Measurements from ENCODE around the gene OLFM1. TPM values are rescaled to one million over a fixed set of nuclear protein-coding genes. Genes with fewer than 3 reads are reported as not detected.
"Not testable (repeated sequence)": the region's sequence is repeated elsewhere in the genome, so short reads cannot be mapped to it uniquely, and the experiment has no call there.

OLFM1 gene
- total and polyA plus RNA-seq, 2 donors = 21.8 to 45.7 TPM

DNA sequence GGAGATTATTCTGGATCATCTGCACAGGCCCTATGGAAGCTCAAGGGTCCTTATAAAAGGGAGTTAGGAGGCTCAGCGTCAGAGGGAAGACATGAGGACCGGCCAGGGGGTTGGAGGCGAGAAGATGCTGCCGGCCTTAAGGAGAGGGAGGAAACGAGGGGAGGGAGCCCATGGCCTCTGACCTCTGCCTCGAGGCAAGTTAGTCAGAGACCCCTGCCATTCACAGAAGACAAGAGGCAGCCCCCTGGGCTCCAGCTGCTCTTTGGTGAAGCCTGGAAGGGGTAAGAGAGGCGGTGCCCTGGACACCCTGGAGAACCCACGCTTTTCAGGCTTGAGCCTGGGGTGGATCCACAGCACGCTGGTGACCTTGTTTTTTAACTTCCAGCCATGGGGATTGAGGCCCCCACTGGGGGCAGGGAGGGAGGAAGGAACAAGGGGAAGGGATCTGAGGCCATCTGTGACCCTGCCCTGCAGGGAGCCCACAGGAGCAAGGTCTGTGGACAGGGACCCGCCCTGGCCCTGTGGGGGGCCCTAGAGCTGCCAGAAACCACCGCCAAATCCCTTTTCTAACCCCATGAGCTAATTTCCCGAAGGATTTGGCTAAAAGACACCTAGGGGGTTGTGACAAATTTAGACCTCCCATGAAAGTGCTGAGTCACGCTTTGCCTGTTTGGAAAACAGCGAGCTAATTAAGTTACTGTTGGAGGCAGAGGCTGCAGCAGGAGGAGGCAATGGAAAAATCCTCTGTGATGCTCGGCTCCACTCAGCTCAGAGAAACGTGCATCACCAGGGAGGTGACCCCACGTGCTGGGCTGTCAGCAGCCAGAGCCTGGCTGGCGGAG lies 49.7 kb downstream of the OLFM1 start:
- no peaks in the 10 kb centered on the region for H3K36me3 ChIP-seq (ENCODE audit: insufficient read depth)
- H3K27ac ChIP-seq (ENCODE audit: low read depth) = no peak overlapping the region
- no peak overlapping the region for H3K4me3 ChIP-seq (ENCODE audit: low read depth, low read length)
- H3K4me1 ChIP-seq (ENCODE audit: insufficient read depth) = no peaks in the 10 kb centered on the region
- 32% methylated on average over 18 of the region's 18 CpGs for WGBS
- no peak for DNase-seq (ENCODE audit: extremely low spot score)

DNA sequence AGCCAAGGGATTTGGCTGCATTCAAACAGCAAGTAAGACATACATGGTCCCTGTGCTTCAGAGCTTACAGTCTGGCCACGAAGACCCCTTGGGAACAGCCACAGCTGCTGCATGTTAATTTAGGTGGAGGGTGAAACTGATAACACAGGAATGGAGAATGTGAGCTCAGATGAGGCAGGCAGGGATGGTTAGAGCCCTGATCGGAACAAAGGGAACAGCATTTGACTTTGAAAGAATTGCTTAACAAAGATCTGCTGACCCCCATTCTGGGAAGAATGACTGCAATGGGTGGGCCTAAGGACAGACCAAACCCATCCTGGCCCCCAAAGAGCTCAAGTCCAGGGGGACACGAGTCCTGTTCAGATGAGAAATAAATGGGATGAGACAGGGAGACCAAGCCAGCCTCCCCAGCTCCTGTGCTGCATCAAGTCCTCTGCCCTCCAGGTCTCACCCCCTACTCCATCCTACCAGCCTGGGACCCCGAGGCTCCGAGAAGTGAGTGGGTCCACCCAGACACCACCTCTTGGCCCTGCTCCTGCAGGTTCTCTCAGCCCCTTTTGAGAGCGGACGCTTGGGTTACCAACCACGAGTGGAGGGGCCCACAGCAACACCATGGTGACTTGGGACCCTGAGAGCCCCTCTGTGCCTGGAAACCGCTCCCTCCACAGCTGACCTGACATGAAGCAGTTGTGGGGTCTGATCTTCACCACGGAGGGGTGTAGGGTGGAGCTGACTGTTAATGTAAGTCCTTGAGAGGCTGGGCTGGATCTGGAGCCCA lies 50.8 kb downstream of the OLFM1 start:
- Histone ChIP-seq H3K4me3 (ENCODE audit: low read depth, low read length) (no peak overlapping the region), H3K27ac (ENCODE audit: low read depth) (no peak overlapping the region), H3K36me3 (ENCODE audit: insufficient read depth) (no peaks in the 10 kb centered on the region), H3K4me1 (ENCODE audit: insufficient read depth) (no peaks in the 10 kb centered on the region)
- WGBS = 89% methylated on average over 10 of the region's 10 CpGs
- DNase-seq (ENCODE audit: extremely low spot score) = no peak

DNA sequence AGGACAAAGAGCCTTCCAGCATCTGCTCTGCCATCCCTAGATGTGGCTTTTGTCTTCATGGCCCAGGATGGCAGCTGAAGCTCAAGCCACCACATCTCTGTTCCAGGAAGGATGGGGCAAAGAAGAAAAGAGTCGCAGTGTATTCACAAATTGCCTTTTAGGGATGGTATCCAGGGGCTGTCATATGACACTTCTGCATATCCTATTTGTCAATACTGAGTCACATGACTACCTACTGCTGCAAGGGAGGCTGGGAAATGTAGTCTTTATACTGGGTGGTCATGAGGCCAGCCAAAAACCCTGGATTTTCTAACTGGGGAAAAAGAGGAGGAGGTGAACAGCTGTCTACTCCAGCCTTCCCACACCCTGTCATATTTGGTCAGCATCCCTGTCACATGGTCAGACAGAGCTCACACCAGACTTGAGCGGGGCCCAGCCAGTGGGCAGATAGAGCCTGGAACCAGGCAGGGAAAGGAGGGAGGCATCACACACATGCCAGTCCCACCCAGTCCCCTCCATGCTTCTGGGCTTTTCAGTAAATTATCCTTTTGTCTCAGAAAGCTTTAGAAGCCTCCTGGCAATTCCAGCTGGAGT lies 52.0 kb downstream of the OLFM1 start:
- 86% methylated on average over 2 of the region's 2 CpGs for WGBS
- no peaks in the 10 kb centered on the region for H3K4me1 ChIP-seq (ENCODE audit: insufficient read depth)
- no peak overlapping the region for H3K27ac ChIP-seq (ENCODE audit: low read depth)
- DNase-seq (ENCODE audit: extremely low spot score) = no peak
- no peaks in the 10 kb centered on the region for H3K36me3 ChIP-seq (ENCODE audit: insufficient read depth)
- H3K4me3 ChIP-seq (ENCODE audit: low read depth, low read length) = no peak overlapping the region

DNA sequence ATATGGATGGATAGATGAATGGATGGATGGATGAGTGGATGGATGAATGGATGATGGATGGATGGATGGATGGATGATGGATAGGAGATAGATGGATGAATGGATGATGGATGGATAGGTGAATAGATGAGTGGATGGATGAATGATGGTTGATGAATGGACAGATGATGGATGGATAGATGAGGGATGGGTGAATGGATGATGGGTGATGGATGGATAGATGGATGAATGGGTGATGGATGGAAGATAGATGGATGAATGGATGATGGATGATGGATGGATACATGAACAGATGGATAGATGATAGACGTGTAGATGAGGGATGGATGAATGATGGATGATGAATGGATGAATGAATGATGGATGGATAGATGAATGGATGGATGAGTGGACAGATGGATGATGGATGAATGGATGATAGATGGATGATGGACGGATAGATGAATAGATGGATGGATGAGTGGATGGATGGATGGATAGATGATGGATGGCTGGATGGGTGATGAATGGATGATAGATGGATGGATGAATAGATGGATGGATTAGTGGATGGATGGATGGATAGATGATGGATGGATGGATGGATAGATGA lies 53.8 kb downstream of the OLFM1 start:
- Histone ChIP-seq H3K4me3 (ENCODE audit: low read depth, low read length) (no peak overlapping the region), H3K36me3 (ENCODE audit: insufficient read depth) (no peaks in the 10 kb centered on the region), H3K4me1 (ENCODE audit: insufficient read depth) (no peaks in the 10 kb centered on the region), H3K27ac (ENCODE audit: low read depth) (no peak overlapping the region)
- DNase-seq (ENCODE audit: extremely low spot score) = no peak
- 88% methylated on average over 2 of the region's 2 CpGs for WGBS

DNA sequence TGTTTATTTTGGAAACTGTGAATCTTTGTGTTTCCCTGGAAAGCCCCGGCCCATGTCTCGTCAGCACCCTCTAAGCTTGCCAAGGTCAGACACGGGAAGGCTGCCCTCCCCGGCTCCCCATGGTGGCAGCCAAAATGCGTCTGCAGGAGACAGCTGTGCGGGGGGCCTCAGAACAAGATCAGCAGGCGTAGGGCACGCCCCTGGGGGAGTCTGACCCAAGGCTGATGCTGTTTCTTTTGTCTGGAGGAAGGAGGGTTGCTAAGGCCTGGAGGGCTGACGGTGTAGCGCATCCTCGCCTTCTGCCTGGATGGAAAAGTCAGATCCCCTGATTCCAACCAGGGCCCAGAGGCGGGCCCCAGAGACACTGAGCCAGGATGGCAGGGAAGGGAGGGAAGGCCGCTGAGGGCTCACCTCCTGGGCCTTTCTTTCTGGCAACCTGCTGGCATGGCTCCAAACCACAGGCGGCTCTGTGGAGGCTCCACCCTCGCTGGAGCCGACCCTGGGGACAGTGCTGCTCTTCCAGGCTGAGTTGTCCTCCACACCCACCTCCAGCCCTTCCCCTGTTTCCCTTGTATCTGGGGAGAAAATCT lies 57.2 kb downstream of the OLFM1 start:
- H3K36me3 ChIP-seq (ENCODE audit: insufficient read depth) = no peaks in the 10 kb centered on the region
- H3K27ac ChIP-seq (ENCODE audit: low read depth) = no peak overlapping the region
- 24% methylated on average over 16 of the region's 16 CpGs for WGBS
- H3K4me3 ChIP-seq (ENCODE audit: low read depth, low read length) = no peak overlapping the region
- H3K4me1 ChIP-seq (ENCODE audit: insufficient read depth) = no peaks in the 10 kb centered on the region
- no peak for DNase-seq (ENCODE audit: extremely low spot score)

DNA sequence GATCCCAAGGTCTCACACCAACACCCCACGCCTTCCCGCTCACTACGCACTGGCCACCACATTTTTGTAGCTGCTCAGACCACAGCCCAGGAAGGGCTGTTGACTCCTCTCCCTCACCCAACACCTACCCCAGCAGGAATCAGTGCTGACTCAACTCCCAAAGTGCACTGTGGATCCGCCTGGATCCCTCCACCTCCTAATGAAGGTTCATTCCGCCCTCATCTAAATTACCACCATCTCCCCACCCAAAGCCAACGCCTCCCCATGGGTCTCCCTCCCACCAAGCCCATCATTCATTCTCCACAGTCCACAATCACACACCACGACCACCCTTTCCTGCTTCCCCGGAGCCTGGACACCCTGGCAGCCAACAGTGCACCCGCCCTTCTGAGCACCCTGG lies 57.8 kb downstream of the OLFM1 start:
- Histone ChIP-seq H3K36me3 (ENCODE audit: insufficient read depth) (no peaks in the 10 kb centered on the region), H3K27ac (ENCODE audit: low read depth) (no peak overlapping the region), H3K4me1 (ENCODE audit: insufficient read depth) (no peaks in the 10 kb centered on the region), H3K4me3 (ENCODE audit: low read depth, low read length) (no peak overlapping the region)
- WGBS = 89% methylated on average over 9 of the region's 9 CpGs
- DNase-seq (ENCODE audit: extremely low spot score) = no peak

DNA sequence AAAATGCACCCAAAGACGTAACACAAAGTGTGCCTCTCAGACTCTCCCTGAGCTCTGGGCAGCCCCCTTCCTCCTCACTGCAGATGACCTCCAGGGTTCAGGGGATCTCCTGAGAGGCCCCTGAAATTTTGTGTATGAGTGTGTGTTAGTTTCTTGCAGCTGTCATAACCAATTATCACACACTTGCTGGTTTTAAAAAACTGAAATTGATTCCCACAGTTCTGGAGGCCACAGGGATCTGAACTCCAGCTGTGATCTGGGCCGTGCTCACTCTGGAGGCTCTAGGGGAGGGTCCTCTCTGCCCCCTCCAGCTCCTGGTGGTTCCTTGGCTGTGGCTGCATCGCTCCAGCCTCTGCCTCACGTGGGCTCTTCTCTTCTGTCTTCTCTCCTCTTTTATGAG lies 58.8 kb downstream of the OLFM1 start:
- H3K4me1 ChIP-seq (ENCODE audit: insufficient read depth) = no peaks in the 10 kb centered on the region
- no peak overlapping the region for H3K4me3 ChIP-seq (ENCODE audit: low read depth, low read length)
- WGBS = 58% methylated on average over 4 of the region's 4 CpGs
- no peak overlapping the region for H3K27ac ChIP-seq (ENCODE audit: low read depth)
- no peaks in the 10 kb centered on the region for H3K36me3 ChIP-seq (ENCODE audit: insufficient read depth)
- DNase-seq (ENCODE audit: extremely low spot score) = no peak

DNA sequence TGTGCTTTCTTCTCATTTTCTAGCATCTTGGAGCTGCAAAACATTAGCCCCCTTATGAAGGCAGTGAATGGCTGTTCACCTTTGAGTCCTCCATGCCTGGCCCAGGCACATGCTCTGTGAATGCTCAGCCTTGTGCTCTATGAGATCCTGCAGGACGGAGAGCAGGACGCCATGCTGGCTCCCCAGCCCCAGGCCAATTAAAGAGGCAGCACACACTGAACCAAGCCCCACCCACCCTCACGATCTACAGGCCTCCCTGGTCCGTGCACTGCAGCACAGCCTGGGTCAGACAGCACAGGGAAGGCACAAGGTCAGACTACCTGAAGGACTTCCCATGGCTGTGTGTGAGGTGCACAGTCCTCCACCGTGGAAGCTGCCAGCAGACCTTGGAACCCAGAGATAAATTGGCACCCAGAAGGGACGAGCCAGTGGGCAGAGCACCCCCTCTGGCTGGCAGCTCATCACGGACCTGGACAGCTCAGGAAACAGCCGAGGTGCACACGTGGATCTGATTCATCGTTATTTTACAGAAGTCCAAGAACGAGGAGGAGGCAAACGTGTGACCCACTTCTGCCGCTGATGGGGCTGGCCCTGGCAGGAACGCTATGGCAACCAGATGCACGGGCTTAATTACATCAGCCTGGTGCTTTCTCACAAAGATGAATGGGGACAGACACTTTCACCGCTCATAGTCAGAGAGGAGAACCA lies 59.5 kb downstream of the OLFM1 start:
- Histone ChIP-seq H3K36me3 (ENCODE audit: insufficient read depth) (no peaks in the 10 kb centered on the region), H3K27ac (ENCODE audit: low read depth) (no peak overlapping the region), H3K4me3 (ENCODE audit: low read depth, low read length) (no peak overlapping the region), H3K4me1 (ENCODE audit: insufficient read depth) (no peaks in the 10 kb centered on the region)
- DNase-seq (ENCODE audit: extremely low spot score) = no peak
- 55% methylated on average over 16 of the region's 16 CpGs for WGBS

DNA sequence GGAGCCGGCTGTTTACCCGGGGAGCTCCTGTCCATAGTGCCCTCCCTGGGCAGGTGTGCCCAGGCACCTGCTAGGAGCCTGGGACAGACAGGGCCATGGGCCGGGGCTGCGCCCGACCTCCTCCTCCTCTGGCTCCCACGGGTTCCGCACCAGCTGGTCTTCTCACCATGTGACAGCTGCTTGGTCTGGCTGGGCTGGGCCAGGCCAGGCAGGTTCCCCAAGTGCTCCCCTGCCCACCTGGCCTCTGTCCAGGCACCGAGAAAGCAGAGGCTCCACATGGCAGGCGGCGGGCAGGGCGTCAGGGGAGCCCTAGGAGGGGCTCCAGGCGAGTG lies 60.0 kb downstream of the OLFM1 start:
- Histone ChIP-seq H3K4me1 (ENCODE audit: insufficient read depth) (no peaks in the 10 kb centered on the region), H3K27ac (ENCODE audit: low read depth) (no peak overlapping the region), H3K36me3 (ENCODE audit: insufficient read depth) (no peaks in the 10 kb centered on the region), H3K4me3 (ENCODE audit: low read depth, low read length) (no peak overlapping the region)
- 71% methylated on average over 12 of the region's 12 CpGs for WGBS
- DNase-seq (ENCODE audit: extremely low spot score) = no peak

DNA sequence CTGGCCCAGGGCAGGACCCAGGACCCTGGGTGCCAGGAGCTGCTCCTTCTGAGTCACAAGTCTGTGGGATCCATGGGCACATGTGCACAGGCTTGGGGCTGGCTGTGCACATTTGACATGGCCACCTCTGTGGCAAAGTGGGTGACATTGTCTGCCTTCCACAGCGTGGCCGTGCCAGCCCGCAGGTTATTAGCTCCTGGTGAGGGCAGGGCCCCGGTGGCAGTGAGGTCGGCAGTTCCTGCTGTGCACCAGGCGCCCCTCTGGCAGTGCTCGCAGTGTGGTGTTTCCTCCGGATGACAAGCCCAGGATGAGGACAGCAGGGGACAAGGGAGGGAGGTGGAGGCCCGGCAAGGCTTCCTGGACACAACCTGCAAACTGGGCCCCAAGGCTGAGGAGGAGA lies 60.5 kb downstream of the OLFM1 start:
- WGBS = 84% methylated on average over 9 of the region's 9 CpGs
- H3K4me1 ChIP-seq (ENCODE audit: insufficient read depth) = no peaks in the 10 kb centered on the region
- no peak overlapping the region for H3K4me3 ChIP-seq (ENCODE audit: low read depth, low read length)
- H3K27ac ChIP-seq (ENCODE audit: low read depth) = no peak overlapping the region
- H3K36me3 ChIP-seq (ENCODE audit: insufficient read depth) = no peaks in the 10 kb centered on the region
- DNase-seq (ENCODE audit: extremely low spot score) = no peak

DNA sequence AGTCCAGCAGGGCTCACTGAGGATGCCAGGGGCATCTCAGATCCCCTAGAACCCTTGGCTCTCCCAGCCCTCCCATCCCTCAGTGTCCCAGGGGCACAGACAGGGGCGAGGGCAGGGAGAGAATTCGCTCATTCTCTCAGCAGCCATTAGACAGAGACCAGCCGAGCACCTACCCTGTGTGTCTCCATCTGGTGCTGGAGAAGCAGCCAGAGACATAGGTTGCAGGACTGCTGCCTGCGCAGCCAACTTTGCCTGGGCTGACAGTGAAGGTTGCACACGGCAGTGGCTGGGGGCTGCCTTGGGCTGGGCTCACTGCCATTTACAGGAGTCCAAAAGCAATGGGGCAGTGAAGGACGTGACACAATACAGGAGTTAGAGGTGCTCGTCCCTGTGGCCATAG lies 60.9 kb downstream of the OLFM1 start:
- H3K4me1 ChIP-seq (ENCODE audit: insufficient read depth) = no peaks in the 10 kb centered on the region
- no peak overlapping the region for H3K27ac ChIP-seq (ENCODE audit: low read depth)
- 67% methylated on average over 7 of the region's 7 CpGs for WGBS
- no peaks in the 10 kb centered on the region for H3K36me3 ChIP-seq (ENCODE audit: insufficient read depth)
- no peak for DNase-seq (ENCODE audit: extremely low spot score)
- no peak overlapping the region for H3K4me3 ChIP-seq (ENCODE audit: low read depth, low read length)

DNA sequence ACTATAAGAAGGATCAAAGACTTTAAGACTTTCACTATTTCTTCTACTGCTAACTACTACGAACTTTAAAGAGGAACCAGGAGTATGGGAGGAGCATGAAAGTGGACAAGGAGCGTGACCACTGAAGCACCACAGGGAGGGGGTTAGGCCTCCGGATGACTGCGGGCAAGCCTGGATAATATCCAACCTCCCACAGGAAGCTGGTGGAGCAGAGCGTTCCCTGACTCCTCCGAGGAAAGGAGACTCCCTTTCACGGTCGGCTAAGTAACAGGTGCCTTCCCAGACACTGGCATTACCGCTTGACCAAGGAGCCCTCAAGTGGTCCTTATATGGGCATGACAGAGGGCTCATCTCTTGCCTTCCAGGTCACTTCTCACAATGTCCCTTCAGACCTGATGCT lies 62.4 kb downstream of the OLFM1 start:
- not testable (repeated sequence) for H3K27ac ChIP-seq (ENCODE audit: low read depth); H3K36me3 ChIP-seq (ENCODE audit: insufficient read depth); H3K4me3 ChIP-seq (ENCODE audit: low read depth, low read length); H3K4me1 ChIP-seq (ENCODE audit: insufficient read depth); DNase-seq (ENCODE audit: extremely low spot score)
- 75% methylated on average over 9 of the region's 9 CpGs for WGBS

DNA sequence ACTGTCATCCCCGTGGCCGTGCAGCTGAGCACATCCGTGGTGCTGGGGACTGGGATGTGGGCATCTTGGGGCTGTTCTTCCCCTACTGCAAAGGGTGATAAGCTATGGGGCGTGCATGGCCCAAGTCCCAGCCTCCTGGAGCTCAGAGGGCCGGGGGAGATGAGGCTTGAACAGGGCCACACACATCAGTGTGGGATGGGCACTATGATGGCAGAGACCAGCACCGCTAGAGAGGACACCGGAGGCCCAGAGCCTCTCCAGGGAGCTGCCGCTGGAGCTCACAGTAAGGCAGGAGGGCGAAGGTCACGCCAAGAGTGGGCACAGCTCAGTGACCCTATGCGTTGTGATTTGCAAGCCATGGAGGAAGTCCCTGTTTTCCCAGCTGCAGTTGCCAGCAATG lies 63.5 kb downstream of the OLFM1 start:
- 84% methylated on average over 11 of the region's 11 CpGs for WGBS
- no peak for DNase-seq (ENCODE audit: extremely low spot score)

More for the DNA sequence above, 63.5 kb downstream of the OLFM1 start:
- H3K36me3 ChIP-seq (ENCODE audit: insufficient read depth) = no peaks in the 10 kb centered on the region
- H3K27ac ChIP-seq (ENCODE audit: low read depth) = no peak overlapping the region
- H3K4me1 ChIP-seq (ENCODE audit: insufficient read depth) = no peaks in the 10 kb centered on the region
- no peak overlapping the region for H3K4me3 ChIP-seq (ENCODE audit: low read depth, low read length)
